C4-2B (cell line): ENCODE results near the gene ALX4.

Experiments
- CTCF ChIP-seq: fragments of 450-650 bp; conservative IDR thresholded peaks from 2 replicates; pipeline ENCODE4 v1.5.1; 2017; ENCODE audit warnings: mild to moderate bottlenecking
- ZFX ChIP-seq: fragments of 450-650 bp; IDR thresholded peaks from 2 replicates; pipeline ENCODE4 v1.6.1; 2017

- no peak for TF ChIP-seq CTCF
- TF ChIP-seq ZFX: no peak
Measured at GRCh38 chr11:44243086-44243485, 66.9 kb downstream of the ALX4 start.
